ENCODE measurements around the gene GABRB1.

GABRB1 gene

DNA sequence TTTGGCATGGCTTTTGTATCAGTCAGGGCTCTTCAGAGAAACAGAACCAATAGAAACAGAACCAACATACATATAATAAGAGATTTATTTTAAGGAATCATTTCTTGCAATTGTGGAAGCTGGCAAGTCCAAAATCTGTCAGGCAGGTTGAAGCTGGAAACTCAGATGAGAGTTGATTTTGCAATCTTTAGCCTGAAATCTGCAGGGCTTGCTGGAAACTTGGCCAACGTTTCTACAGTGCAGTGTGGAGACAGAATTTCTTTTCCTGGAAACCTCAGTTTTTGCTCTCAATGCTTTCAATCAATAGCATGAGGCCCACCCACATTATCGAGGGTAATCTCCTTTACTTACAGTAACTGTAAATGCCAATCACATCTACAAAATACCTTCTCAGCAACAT, 386.8 kb downstream of the GABRB1 start (continued):
- TF ChIP-seq CSDC2 (CRISPR knock-in tag; IDR thresholded peaks at IDR 0.05) (no peak), RARB (CRISPR knock-in tag; IDR thresholded peaks at IDR 0.05) (no peak), PPARA (CRISPR knock-in tag; IDR thresholded peaks at IDR 0.05; ENCODE audit: borderline replicate concordance) (no peak)

DNA sequence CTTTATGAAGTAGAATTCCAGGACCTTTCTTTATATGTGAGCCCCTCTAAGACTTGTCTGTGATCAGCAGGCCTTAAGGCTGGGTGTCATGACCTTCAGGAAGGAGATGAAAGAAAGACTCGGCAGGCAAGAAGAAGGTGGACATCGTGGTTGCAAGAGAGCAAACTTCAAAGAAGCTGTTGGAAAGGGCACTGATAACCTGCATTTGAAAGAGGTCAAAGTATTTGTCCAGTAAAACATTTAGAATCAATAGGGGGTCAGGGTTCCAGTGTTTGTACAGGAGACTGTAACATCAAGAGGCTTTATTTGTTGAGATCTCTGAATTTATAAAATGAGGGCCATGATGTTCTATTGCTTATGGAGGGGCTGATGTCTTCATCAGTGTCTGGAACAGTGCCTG, 387.9 kb downstream of the GABRB1 start:
- TF ChIP-seq OSR1 (CRISPR knock-in tag; IDR thresholded peaks at IDR 0.05) (no peak), PATZ1 (CRISPR knock-in tag; IDR thresholded peaks at IDR 0.05; ENCODE audit: borderline replicate concordance) (no peak), ESRRG (CRISPR knock-in tag; IDR thresholded peaks at IDR 0.05) (no peak), BACH2 (CRISPR knock-in tag; IDR thresholded peaks at IDR 0.05; ENCODE audit: borderline replicate concordance) (no peak), POU6F1 (CRISPR knock-in tag; IDR thresholded peaks at IDR 0.05; ENCODE audit: borderline replicate concordance, low read depth) (no peak), ZNF8 (CRISPR knock-in tag; IDR thresholded peaks at IDR 0.05) (no peak)
- no peak for ATAC-seq

DNA sequence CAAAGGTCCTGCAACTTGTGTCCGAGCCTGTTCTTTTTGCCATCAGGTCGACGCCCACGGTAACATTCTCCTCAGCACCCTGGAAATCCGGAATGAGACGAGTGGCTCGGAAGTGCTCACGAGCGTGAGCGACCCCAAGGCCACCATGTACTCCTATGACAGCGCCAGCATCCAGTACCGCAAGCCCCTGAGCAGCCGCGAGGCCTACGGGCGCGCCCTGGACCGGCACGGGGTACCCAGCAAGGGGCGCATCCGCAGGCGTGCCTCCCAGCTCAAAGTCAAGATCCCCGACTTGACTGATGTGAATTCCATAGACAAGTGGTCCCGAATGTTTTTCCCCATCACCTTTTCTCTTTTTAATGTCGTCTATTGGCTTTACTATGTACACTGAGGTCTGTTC, 394.3 kb downstream of the GABRB1 start:
- no peak for ATAC-seq
- TF ChIP-seq ZNF565 (CRISPR knock-in tag; conservative IDR thresholded peaks at IDR 0.05; ENCODE audit: low read depth) (no peak), ARNTL (CRISPR knock-in tag; IDR thresholded peaks at IDR 0.05; ENCODE audit: borderline replicate concordance, low read depth) (no peak), CREB5 (CRISPR knock-in tag; IDR thresholded peaks at IDR 0.05; ENCODE audit: low read depth) (no peak), SNAI2 (CRISPR knock-in tag; IDR thresholded peaks at IDR 0.05) (no peak), BACH2 (CRISPR knock-in tag; IDR thresholded peaks at IDR 0.05; ENCODE audit: borderline replicate concordance) (no peak)

- TF ChIP-seq PPARA (CRISPR knock-in tag; IDR thresholded peaks at IDR 0.05; ENCODE audit: borderline replicate concordance) = no peak
- no peak for TF ChIP-seq RARB (CRISPR knock-in tag; IDR thresholded peaks at IDR 0.05)
- TF ChIP-seq, protein P1, sequence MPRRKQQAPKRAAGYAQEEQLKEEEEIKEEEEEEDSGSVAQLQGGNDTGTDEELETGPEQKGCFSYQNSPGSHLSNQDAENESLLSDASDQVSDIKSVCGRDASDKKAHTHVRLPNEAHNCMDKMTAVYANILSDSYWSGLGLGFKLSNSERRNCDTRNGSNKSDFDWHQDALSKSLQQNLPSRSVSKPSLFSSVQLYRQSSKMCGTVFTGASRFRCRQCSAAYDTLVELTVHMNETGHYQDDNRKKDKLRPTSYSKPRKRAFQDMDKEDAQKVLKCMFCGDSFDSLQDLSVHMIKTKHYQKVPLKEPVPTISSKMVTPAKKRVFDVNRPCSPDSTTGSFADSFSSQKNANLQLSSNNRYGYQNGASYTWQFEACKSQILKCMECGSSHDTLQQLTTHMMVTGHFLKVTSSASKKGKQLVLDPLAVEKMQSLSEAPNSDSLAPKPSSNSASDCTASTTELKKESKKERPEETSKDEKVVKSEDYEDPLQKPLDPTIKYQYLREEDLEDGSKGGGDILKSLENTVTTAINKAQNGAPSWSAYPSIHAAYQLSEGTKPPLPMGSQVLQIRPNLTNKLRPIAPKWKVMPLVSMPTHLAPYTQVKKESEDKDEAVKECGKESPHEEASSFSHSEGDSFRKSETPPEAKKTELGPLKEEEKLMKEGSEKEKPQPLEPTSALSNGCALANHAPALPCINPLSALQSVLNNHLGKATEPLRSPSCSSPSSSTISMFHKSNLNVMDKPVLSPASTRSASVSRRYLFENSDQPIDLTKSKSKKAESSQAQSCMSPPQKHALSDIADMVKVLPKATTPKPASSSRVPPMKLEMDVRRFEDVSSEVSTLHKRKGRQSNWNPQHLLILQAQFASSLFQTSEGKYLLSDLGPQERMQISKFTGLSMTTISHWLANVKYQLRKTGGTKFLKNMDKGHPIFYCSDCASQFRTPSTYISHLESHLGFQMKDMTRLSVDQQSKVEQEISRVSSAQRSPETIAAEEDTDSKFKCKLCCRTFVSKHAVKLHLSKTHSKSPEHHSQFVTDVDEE (CRISPR knock-in tag; IDR thresholded peaks at IDR 0.05) = no peak
- TF ChIP-seq POU6F1 (CRISPR knock-in tag; IDR thresholded peaks at IDR 0.05; ENCODE audit: borderline replicate concordance, low read depth) = no peak
- TF ChIP-seq ESRRG (CRISPR knock-in tag; IDR thresholded peaks at IDR 0.05) = no peak
- TF ChIP-seq OSR1 (CRISPR knock-in tag; IDR thresholded peaks at IDR 0.05) = no peak
- no peak for TF ChIP-seq ZFP3 (CRISPR knock-in tag; IDR thresholded peaks at IDR 0.05)
- TF ChIP-seq TCF4 (CRISPR knock-in tag; IDR thresholded peaks at IDR 0.05; ENCODE audit: borderline replicate concordance) = no peak
- no peak for ATAC-seq
Observed at GRCh38 chr4:47427935-47428334, 396.6 kb downstream of the GABRB1 start.

- no peak for ATAC-seq
Observed at GRCh38 chr4:47432749-47433148, 401.4 kb downstream of the GABRB1 start.

More at GRCh38 chr4:47432749-47433148, 401.4 kb downstream of the GABRB1 start:
- TF ChIP-seq SNAI2 (CRISPR knock-in tag; IDR thresholded peaks at IDR 0.05) = no peak
- TF ChIP-seq, protein P2, sequence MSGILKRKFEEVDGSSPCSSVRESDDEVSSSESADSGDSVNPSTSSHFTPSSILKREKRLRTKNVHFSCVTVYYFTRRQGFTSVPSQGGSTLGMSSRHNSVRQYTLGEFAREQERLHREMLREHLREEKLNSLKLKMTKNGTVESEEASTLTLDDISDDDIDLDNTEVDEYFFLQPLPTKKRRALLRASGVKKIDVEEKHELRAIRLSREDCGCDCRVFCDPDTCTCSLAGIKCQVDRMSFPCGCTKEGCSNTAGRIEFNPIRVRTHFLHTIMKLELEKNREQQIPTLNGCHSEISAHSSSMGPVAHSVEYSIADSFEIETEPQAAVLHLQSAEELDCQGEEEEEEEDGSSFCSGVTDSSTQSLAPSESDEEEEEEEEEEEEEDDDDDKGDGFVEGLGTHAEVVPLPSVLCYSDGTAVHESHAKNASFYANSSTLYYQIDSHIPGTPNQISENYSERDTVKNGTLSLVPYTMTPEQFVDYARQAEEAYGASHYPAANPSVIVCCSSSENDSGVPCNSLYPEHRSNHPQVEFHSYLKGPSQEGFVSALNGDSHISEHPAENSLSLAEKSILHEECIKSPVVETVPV (CRISPR knock-in tag; IDR thresholded peaks at IDR 0.05) = no peak
- no peak for TF ChIP-seq ZNF70 (CRISPR knock-in tag; IDR thresholded peaks at IDR 0.05)
- TF ChIP-seq CSDC2 (CRISPR knock-in tag; IDR thresholded peaks at IDR 0.05) = no peak
- no peak for TF ChIP-seq ZFP3 (CRISPR knock-in tag; IDR thresholded peaks at IDR 0.05)
- TF ChIP-seq TOX (CRISPR knock-in tag; IDR thresholded peaks at IDR 0.05; ENCODE audit: borderline replicate concordance) = no peak
- TF ChIP-seq PATZ1 (CRISPR knock-in tag; IDR thresholded peaks at IDR 0.05; ENCODE audit: borderline replicate concordance) = no peak

Measured in SK-N-SH treated with all-trans-retinoic acid at 6 μM for 48 hours (cell line).